Stimulated activated CD4-positive, alpha-beta T cell treated with anti-CD3 and anti-CD28 coated beads, Interleukin-1b, Interleukin-23, amount 100 ng/mL, for 1 hour (primary cell): Measurements from ENCODE around the gene IL21R.

Source experiments
- DNase-seq, 2 donors: peaks; one replicate each; pipeline ENCODE4 v3.0.0-alpha.2; 2020; ENCODE audit warnings: low read depth in 2 of 2

The IL21R gene

GRCh38 chr16:27401768-27402568, at the start of gene IL21R:
Gene IL21R (plus strand): TSS chr16:27402174. CDS start chr16:27430072, 27,898 bp downstream.
- peak; percentile 57 to 69 for DNase-seq

- no peak for DNase-seq
Observed at GRCh38 chr16:27353853-27354252, 48.1 kb upstream of the IL21R start.

GRCh38 chr16:27355610-27356009, 46.4 kb upstream of the IL21R start:
- peak in 1 of 2 donors; percentile 31 for DNase-seq

- no peak for DNase-seq
Observed at GRCh38 chr16:27356794-27357193, 45.2 kb upstream of the IL21R start.

- DNase-seq, result no peak
Observed at GRCh38 chr16:27359051-27359450, 42.9 kb upstream of the IL21R start.

- DNase-seq, result no peak
Observed at GRCh38 chr16:27359615-27360014, 42.4 kb upstream of the IL21R start.

- DNase-seq, result no peak
Observed at GRCh38 chr16:27361987-27362386, 40.0 kb upstream of the IL21R start.

- DNase-seq, result no peak
Observed at GRCh38 chr16:27362570-27363245, 39.3 kb upstream of the IL21R start.

GRCh38 chr16:27363246-27363632, 38.7 kb upstream of the IL21R start:
- DNase-seq, result no peak

GRCh38 chr16:27363797-27364196, 38.2 kb upstream of the IL21R start:
- no peak for DNase-seq

- DNase-seq, result no peak
Observed at GRCh38 chr16:27364493-27365141, 37.4 kb upstream of the IL21R start.

GRCh38 chr16:27365142-27366089, 36.6 kb upstream of the IL21R start:
- DNase-seq, result no peak

GRCh38 chr16:27366687-27367460, 35.1 kb upstream of the IL21R start:
- no peak for DNase-seq

- peak; percentile 75 to 87 for DNase-seq
Observed at GRCh38 chr16:27367461-27368357, 34.3 kb upstream of the IL21R start.

GRCh38 chr16:27368358-27368722, 33.6 kb upstream of the IL21R start:
- no peak for DNase-seq

- DNase-seq, result no peak
Observed at GRCh38 chr16:27369806-27370205, 32.2 kb upstream of the IL21R start.

GRCh38 chr16:27370318-27370717, 31.7 kb upstream of the IL21R start:
- no peak for DNase-seq

GRCh38 chr16:27373312-27373711, 28.7 kb upstream of the IL21R start:
- DNase-seq, result no peak

GRCh38 chr16:27374221-27374803, 27.7 kb upstream of the IL21R start:
- no peak for DNase-seq
